AG09319 (cell line): ENCODE results near the gene PTPRM.

Experiments used
- DNase-seq: peaks from one replicate; pipeline ENCODE4 v3.0.0-alpha.2; 2010; ENCODE audit warnings: low read depth; ENCODE audit errors: extremely low read depth
- TF ChIP-seq, protein P1 (sequence below): IDR thresholded peaks from 2 replicates; pipeline ENCODE4 v1.5.1; 2011; ENCODE audit warnings: low read depth, mild to moderate bottlenecking, inconsistent platforms, low read length, moderate library complexity

The PTPRM gene

DNA sequence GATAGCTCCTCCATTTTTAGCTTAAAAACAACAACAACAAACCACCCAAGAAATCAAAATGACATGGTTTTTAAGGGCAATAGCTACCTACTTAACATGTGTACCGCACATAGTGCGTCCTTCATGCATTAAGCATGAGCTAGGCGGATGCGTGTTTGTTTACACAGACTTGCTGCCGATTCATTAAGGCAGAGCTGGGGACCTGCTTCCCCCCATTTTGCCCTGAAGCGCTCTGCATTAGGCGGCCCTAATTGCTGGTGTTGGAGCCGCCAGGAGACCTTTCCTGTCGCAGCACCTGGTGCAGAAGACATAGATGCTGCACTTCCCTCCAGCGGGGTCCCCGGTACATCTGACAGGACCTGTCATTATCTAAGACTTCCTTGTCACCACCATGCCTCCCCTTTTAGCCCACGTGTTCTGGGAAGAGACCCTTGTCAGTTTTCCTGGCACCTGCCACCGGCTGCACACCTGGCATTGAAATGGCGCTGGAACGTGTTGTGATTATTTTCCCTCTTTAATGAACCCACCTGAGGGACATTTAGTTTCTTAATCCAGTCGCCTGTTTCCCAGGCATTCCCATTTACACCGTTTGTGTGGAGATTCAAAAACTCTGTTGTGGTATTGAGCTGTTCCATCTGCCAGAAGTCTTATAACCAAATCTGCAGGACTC lies 781.1 kb downstream of the PTPRM start:
- TF ChIP-seq, protein P1, sequence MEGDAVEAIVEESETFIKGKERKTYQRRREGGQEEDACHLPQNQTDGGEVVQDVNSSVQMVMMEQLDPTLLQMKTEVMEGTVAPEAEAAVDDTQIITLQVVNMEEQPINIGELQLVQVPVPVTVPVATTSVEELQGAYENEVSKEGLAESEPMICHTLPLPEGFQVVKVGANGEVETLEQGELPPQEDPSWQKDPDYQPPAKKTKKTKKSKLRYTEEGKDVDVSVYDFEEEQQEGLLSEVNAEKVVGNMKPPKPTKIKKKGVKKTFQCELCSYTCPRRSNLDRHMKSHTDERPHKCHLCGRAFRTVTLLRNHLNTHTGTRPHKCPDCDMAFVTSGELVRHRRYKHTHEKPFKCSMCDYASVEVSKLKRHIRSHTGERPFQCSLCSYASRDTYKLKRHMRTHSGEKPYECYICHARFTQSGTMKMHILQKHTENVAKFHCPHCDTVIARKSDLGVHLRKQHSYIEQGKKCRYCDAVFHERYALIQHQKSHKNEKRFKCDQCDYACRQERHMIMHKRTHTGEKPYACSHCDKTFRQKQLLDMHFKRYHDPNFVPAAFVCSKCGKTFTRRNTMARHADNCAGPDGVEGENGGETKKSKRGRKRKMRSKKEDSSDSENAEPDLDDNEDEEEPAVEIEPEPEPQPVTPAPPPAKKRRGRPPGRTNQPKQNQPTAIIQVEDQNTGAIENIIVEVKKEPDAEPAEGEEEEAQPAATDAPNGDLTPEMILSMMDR, result no peak
- no peak for DNase-seq

DNA sequence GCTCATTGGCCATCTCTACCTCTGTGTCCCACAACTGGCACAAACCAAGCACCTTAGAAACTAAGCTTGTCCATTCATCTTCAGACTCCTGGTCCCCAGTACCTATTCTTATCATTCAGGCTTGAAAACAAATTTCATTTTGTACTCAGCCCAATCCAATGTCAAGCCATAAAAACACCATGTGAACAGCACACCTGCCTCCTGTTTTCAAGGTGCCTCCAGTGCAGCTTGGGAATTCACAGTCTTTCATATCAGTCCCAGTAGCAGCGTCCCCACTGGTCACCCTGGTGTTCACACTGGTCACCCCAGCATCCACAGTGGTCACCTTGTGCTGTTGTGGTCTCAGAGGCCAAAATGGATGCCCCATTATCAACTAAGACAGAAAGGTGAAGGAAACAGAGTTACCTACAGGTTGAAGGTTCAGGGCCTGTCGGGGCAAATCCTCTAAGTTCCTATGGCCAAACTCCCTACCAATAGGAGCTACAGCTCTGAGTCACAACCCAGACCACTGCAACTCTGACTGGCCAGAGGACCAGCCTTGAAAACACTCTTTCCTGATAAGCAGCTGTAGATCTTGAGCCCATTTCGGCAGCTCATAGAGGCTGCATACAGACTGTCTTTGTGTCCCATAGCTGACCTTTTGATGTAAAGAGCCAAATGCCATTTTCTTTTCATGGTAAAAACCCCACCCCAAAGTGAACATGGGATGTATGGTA lies 782.6 kb downstream of the PTPRM start:
- no peak for DNase-seq
- TF ChIP-seq, protein P1, result no peak

DNA sequence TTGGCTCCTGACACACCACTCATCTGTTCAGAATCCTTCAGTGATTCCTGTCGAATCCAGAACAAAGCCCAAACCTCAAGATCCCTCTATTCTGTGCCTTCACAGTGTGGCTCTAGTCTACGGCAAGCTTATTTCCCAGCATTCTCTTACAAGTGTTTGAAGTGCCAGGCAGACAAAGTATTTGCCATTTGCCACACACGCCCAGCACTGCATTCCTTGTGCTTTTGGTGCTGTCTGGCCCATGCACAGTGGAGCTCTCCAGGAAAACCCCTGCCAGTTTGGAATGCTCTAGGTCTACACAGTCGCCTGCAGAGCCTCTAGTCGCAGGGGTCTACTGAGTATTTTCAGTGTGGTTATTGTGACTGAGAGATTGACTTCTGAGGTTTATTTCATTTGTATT lies 783.5 kb downstream of the PTPRM start:
- TF ChIP-seq, protein P1, result no peak
- no peak for DNase-seq

DNA sequence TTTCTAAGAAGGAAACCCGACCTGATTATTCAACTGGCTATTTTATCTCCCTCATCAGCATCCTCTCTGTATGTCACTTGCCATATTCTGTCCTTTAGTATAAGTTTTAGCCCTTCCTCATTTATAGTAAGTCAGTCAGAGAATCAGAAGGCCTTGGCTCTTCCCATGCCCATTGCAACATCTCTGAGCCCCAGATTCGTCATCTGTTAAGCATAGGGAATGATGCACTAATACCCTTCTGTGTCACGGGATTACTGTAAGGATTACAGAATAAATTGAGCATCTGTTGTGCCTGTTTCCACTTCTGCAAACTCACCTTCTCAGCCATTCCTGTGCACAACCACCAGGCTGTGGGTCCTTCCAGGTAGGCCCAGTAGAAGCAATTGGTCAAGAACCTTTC lies 784.0 kb downstream of the PTPRM start:
- no peak for DNase-seq
- TF ChIP-seq, protein P1, result no peak

DNA sequence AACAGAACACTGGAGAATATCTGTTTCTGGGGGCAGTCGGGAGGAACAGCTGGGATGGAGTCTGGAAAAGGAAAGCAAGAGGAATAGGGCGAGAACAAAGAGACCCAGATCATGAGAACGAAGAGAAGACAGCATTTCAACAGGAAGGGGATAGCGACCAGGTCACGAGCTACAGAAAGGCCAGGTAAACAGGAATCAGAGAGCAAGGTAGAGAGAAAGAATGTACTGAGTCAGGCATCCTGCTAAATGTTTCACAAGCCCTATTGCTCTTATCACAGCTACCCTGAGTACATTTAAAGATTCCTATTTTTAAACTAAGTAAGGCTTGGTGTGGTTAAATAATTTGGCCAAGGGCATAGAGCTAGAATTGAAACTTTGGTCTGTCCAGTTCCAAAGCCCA lies 787.2 kb downstream of the PTPRM start:
- TF ChIP-seq, protein P1, result no peak

DNA sequence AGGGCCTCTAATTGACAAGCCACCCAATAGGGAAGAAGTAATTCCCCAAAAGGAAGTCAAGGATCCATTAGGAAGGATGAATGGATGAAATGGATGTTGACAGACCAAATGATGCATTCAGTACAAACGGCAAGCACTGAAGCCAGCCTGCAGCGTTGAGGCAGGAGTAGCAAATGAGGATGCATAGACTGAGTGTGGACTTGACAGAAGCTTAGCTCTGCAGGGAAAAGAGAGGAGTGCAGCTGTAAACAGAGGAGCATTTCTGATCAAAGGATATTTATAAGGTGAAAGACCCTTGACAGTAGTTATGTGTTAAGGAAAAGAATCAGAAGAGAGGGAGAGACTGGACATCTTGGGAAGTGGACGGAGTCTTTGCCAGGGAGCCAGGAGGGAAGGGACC lies 788.9 kb downstream of the PTPRM start:
- DNase-seq, result no peak
- TF ChIP-seq, protein P1, result no peak

More for the DNA sequence above, 787.2 kb downstream of the PTPRM start:
- no peak for DNase-seq

DNA sequence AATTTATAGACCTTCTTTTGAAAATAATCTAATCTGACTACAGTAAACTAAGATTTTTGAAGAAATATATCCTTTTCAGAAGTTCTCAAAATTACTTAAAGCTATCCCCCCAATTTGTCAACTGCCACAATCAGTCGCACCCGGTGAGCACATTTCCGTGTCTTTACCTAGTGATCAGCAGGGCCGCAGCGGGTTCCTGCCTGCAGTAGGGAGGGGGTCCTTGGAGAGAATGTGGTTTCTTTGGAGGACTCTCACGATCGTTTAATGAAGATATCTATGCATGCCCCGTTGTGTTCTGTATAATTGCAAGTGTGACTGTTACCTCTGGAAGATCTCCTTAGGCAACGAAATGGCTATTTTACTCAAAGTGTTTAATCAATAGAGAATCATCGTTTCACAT lies 790.2 kb downstream of the PTPRM start:
- TF ChIP-seq, protein P1, result no peak
- no peak for DNase-seq
